NCI-H1105 treated with DMSO at 0.1 percent for 48 hours (cell line): Measurements from ENCODE around the gene ZNF423.

ENCODE experiments used
- DNase-seq: peaks from one replicate; lab custom pipeline; 2025; lab: John Stamatoyannopoulos, UW

ZNF423 gene

DNA sequence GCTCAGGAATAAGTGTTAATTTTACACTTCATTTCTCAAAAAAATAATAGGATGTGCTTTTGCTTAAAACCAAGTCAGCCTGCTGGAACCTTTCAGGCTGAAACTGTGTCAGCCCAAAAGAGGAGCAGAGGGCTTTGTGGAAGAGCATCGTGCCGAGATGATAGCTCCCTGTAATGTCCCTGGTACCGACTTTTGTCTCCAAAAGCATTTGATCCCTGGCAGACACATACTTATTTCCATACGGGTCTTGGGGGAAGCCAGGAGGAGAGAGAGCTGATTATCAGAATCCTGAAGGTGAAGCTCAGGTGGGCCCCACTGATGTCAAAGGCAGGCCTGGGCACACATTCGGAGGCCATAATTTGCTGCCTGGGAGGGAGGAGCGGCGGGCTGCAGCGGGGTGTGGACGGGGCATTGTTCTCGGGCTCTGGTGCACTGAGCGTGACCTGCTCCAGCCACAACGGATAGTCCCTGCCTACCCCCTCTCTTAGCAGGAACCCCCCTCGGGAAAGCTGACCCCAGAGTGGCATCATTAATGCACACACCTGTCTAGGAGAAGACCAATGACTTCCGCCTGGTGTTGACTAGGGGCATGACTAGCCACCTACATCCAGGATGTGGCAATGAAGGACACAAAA lies 326.4 kb downstream of the ZNF423 start:
- no peak for DNase-seq

DNA sequence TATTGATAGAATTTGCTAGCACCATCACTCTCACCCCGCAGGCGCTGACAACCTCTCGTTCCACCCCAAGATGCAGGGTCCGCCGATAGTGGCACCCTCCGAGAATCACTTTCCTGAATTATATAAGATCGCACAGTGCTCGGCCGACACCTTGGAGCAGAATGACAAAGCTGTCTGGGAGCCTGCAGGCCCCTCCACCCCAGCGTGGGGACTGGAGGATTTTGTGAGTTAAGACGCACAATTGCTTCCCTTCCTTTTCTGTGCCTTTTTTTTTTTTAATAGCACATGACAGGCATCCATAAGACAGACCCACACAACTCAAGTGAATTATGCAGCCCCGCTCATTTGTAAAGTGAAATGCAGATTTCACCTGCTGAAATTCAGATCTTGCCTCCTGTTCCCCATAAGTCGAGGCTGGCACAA lies 327.0 kb downstream of the ZNF423 start:
- no peak for DNase-seq

DNA sequence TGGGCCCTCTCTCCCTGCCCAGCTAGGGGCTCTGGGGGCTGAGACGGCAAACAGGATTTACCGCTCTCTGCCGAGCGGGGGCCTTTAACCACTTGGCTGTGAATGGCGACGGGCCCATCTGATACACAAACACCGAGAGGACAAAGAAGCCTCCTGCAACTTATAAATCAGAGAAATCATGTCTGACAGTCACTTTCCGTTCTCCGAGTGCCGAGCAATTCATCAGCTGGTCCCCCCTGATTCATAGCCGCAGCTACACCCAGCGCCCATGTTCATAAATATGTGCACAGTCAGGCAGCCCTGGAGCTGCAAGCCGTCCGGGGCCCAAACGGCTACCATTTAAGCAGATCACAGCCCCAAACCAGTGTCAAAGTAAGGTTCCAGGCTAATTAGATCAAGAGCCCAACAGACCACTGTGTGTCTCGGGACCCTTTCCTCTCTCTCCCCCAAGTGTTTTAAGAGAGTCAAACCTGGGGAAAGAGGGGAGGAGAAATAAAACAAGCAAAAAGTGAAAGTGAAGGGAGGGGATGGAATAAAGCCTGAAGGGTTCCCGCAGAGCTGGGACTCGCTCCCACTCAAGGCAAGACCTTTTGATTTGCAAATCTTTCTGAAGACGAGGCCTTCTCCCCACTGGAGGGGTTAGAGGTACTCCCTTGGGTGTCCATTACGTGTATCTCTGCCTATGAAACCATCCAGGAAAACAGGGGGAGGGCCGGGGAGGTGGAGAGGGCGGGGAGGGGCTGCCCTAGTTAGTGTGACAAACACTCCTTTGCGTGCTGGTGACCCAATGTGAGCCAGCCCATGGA lies 327.6 kb downstream of the ZNF423 start:
- no peak for DNase-seq

DNA sequence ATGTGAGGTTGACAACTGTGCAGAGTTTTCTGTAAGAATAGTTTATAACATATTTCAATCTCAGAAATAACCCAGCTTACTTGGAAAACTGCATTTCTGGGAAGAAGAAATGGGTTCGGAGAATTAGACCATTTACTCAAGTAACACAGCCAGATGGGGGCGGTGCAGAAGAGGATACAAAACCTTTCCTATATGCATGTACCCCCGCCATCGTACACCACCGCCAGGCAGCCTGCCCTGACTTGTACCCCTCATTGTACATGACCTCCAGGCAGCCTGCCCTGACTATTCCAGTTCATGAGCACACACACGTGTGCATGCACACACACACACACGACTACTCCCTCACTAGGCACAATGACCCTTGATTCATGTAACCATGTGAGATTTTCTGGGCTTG lies 328.3 kb downstream of the ZNF423 start:
- DNase-seq = no peak

DNA sequence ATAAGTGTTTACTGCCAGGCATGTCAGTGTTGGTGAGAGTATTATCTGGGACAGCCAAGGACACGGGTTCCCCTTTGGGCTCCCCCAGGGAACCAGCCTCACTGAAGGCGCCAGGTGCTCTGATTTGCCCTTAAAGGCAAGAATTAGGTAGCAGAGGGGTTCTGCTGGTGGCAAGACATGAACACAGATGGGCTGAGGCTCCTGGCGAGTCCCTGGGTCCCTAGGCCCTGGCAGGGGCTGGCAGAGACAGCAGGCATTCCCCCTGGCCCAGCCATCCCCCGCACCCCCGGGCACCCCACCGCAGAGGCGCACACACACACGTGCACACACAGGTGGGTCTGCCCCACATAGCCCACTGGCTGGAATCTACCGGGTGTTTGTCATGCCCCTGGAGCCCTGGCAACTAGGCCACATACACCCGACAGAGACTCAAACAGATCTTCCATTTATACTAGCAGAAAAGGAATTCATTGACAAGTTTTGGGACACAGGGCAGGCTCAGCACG lies 329.0 kb downstream of the ZNF423 start:
- DNase-seq = no peak

DNA sequence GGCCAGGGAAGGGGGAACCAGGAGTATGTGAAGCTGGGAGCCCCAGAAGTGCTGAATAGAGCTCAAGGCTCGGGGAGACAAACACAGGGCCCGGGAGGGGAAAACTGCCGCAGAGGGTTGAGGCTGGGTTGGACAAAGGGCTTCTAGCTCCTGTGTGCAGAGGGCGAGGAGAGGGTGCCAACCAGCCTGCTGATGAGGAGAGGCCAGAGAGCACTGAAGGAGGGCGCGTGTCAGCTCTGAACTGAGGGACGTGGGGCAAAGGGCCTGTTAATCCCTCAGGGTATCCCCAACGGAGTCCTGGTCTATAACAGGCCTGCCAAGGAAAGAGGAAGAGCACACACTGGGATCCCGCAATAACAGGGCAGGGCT lies 331.0 kb downstream of the ZNF423 start:
- no peak for DNase-seq

DNA sequence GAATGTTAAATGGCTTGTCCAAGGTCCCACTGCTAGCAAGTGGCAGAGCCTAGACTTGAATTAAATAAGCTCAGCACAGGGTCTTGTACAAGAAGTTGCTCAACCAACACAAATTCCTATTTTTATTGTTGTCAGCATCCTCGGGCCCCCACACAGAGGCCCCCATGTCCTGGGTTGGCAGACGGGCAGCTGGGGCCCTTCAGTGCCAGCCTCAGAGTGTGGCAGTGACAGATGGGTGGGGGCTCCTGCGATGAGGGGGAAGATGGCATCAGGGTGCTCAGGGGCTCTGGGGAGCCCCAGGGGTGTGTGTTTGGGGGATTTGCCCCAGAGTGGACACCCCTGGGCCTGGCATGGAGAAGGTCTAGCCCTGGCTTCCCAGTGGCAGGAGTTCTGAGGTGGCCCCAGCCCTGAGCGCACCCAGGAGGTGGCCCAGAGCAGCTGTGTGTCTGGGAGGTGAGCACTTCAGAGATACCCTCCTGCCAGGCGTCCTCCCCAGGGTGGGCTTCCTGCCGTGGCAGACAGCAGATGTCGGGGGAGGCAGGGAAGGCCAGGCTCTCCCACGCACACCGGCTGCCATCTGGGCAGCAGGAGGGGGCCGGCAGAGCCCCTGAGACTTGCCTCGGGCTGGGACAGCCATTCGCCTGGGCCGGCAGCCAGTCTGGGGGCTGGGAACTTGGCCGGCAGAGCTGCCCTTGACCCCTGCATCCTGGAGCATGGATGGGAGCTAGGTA lies 331.5 kb downstream of the ZNF423 start:
- DNase-seq = no peak

DNA sequence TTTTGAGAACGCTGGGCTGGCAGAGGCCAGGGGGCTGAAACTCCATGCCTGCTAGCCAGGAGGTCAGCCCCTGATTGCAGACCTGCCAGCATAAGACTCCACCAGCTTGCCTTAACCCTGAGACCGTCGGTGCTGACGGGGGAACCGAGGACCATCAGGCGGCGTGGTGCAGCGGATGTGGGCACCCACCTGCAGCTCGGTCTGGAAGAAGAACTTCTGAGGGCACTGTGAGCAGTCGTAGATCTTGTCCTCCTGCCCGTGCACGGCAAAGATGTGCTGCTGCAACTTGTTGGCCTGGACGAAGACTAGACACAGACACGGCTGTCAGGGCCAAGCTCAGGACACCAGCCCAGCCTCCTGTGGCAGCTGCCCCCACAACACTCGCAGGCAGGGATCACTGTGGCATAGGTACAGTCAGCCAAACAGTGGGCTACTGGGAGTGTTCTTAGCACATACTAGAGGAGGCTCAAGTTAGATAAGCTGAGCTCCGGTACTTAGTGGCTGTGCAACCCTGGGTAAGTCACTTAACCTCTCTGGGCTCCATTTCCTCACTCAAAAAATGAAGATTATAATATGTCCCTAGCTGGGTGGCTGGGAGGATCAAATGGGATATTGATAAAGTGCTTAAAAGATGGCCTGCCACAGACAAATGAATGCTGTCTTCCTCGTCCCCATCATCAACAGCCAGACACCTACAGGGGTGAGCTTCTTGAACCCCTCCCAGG lies 332.3 kb downstream of the ZNF423 start:
- no peak for DNase-seq

DNA sequence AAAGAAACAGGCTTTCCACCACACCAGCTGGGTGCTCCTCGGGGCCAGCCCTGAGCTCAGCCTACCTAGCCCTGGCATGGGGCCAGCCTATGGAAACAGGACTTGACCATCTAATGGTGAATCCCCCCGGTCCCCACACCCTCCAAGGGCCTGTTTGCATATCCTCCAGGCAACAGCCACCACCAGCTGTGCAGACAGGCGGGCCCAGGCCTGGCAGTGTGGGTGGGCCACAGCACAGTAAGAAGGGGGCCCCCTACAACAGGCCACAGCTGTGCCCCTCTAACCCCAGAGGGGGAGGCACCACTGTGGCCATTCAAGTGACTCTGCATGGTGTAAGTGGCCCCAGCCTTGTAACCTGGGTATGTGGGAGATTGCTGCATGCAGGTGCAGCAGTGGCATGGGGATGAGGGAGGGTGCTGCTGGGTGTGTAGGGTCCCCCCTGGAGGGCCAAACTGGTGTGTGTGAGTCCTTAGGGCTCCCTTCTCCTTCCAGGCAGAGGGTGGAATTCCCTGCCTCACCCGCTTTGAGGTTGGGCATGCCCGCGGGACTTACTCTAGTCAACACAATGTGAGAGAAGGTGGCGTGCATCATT lies 334.1 kb downstream of the ZNF423 start:
- no peak for DNase-seq

DNA sequence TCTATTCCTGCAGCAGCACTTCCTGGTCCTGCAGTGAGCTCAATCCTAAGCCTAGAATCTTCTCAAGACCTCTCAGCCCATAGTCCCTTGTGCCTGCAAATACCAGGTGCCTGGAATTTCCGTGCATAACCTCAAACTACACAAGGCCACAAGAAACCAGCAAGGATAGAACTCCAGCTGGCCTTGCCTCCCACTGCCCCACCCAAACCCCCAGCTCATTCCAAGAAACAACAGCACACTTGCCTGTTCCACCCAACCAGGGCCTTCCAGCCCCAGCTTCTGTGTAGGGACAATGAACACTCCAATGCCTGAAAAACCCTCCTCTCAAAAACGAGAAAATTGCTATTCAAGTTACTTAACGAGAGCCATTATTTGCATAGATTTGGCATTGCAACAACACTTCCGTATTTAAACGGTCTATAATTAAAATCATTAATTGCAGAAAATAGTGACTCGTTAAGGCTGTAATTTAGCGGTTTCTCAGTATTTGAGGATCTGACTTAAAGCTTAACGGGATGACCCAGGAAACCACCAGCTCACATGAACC lies 335.3 kb downstream of the ZNF423 start:
- peak; percentile 57 for DNase-seq

DNA sequence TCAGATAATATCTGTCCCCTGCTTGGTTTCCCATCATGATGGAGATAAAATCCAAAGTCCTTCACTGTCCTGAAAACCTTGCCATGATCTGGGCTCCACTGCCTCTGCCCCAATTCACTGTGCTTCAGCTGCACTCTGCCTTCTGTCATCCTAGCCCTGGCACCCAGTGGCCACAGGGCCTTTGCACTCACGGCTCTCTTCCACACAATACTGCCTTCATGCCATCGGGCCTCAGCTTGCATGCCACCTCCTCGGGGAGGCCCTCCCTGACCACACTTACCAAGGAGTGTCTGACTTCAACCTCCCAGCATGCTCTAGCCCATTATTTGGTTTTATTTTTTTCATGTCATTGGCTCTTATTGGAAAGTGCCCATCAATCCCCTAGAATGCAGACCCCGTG lies 336.2 kb downstream of the ZNF423 start:
- no peak for DNase-seq

DNA sequence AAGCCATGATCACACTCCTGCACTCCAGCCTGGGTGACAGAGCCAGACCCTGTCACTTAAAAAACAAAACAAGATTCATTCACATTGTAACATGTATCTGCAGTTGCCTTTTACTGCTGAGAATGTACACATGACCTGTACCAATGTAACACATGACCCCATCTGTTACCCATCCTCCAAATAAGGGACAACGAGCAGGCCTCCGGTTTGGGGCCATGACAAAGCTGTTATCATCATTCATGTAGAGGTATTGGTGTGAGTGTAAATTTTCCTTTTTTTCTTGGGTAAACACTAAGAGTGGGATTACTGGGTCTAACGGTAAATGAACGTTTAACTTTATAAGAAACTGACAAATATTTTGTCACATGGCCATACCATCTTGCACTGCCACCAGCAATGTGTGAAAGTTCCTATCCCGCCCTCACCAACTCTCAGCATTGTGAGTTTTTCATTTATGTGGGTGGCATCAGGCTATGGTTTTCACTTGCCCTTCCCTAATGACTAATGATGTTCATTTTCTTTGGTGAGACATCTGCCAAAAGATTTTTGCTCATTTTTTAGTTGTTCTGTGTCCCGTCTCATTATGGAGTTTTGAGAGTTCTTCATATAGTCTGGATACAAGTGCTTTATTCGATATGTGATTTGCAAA lies 336.8 kb downstream of the ZNF423 start:
- no peak for DNase-seq

DNA sequence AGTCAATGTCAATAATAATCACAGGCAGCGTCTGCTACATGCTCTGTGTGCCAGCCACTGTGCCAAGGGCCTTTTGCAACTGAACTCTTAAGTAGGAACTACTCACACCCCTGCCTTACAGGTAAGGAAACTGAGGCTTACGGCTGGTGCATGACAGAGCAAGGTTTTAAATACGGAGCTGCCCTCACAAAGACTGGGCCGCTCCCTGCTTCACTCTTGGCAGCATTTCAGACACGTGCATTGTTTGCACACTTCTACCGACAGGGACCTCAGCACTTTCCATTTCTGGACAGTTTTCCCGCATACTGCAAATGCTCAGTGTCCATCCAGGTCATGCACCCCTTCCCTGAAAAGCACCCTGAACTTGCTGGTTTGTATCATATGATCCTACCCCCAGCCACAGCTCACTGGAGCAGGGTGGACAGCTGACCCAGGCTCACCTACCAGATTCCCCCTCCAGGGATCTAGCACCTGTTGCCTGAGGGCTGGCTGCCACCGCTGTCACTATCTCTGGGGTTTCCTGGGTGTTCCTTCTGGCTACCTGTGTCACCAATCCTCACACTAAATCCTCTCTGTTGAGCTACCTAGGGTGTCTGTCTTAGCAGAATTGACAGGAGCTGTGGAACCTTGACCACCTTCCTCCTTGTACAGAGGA lies 339.4 kb downstream of the ZNF423 start:
- no peak for DNase-seq

DNA sequence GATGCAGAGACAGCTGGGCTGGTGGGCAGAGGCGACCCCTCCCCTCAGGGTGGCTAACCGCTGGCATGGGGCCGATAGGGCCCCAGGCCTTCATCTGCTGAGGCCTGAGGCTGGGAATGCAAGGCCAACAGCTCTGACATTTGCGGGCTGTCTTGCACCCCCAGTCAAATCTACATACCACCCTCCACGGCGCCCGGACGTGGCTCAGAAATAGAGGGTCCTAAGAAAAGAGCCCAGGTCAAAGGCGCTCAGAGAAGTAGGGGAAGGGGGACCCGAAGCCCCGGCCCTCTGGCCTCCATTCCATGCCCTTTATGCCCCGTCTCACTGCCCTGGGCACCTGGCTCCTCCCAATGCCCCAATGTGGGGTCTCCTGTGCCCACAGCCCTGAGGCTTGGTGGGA lies 340.1 kb downstream of the ZNF423 start:
- no peak for DNase-seq

DNA sequence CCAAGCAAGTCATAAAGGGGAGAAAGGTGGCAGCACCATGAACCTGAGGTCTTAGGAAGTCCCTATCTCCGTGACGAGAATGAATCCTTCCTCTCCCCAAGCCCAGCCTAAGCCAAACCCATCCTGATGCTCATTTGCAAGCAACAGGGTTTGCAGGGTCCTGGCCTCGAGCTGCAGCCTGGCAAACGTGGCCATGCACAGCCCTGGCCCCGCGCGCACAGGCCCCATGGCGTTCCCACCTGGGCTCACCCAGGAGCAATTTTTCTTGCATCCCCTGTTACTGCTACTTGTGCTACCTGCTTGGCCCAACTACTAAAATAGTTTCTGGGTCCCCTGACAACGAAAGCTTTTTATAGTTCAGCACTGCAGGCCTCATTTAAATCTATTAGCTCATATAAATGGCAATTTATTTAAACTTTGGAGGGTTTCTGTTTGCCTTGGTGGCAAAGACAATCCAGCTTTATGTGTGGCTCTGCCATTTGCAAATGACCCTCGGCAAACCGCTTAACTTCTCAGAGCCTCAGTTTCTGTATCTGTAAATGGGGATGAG lies 340.8 kb downstream of the ZNF423 start:
- no peak for DNase-seq

DNA sequence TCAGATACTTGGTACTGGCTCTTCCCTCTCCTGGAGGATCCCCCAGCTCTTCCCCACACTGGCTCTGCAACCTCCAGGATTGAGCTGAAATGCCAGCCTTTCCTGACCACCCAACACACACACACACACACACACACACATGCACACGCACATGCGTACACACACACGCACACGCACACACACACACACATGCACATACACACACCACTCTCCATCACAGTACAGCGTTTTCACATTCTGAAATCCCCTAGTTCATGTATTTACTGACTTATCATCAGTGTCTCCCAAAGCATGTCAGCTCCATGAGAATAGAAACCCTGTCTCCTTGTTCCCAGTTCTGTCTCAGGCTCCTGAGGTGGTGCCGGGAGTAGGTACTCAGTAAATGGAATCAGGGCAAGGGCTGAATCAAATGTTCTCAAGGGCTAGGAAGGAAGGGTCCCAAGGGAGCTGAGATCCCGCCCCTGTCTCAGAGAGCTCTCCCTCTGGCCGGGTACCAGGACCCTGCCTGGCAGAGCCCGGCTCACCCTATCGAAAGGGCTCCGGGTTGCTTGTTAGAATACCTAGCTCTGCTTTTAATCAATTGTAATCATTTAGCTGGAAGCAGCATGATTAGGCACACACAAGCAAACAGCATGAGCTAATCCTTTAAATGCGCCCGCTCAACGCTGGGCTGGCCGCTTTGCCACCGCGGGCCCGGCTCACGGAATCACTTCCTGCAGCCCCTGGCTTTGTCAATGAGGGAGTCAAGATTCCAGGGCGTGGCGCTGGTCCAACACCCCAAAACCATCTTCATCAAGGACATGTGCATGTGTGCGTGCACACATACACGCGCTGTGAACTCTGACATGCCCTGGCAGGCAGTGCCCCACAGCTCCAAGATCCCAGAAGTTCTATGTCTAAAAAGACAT lies 341.6 kb downstream of the ZNF423 start:
- DNase-seq = no peak

DNA sequence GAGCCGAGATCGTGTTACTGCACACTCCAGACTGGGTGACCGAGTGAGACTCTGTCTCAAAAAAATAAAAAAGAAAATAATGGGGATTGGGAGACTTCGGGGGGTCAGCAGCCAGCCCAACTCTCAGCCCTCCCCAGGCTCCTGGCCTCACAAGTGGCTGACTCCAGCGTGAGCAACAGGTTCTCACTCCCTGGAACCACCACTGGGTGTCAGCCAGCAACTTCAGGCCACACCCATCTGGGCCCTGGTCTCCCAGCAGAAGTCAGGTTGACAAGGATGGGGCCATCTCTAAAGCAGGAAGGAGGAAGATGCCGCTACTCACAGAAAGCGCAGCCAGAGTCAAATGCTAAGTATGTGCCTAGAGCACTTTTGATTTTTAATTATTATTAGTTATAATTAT lies 342.9 kb downstream of the ZNF423 start:
- DNase-seq = no peak

DNA sequence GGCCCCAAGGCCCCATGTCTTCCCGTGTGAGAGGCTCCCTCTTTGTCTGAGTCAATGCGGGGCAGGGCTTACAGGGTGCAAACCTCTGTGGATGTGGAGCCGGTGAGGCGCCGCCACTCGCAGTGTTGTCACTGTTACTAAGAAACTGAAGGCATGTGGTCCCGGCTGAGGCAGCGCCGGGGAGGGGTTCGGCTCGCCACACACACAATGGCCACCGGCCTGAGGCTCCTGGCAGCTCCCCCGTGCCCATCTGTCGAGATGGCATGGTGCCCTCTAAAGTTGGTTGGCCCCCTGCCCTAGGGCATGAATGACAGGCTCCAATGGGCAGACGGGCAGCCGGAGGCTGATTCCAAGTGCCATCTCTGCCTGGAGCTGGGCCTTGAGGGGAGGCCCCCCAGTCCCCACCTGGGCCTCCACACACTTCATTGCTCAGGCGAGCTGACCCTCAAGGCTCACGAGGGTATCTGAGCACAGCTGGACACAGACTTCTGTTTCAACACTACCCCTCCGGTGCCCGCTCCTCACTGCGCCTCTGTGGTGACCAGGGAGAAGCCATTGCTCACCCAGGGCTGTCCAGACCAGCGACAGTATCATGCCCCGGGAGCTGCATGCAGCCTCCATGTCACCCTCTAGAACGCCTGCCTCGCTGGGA lies 345.1 kb downstream of the ZNF423 start:
- DNase-seq = no peak

DNA sequence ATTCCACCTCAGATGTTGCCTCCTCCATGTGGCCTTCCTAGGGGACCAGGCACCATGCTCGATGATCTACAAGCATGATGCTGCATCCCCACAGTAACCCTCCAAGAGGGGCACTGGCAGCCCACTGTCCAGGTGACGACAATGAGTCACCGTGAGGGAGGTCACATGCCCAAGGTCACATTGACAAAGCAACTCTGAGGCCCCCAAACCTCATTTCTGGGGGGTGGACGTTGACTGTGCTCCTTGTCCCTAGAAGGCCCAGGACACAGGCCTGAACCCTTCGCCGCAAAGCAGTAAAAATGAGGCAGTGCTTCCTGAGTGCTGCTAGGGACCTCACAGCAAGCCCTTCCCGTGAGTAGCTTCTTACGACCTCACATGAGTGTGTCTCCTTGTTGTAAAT lies 345.8 kb downstream of the ZNF423 start:
- no peak for DNase-seq
